ENCODE results near the gene ANAPC2. TPM values are rescaled to one million over a fixed set of nuclear protein-coding genes. Genes with fewer than 3 reads are reported as not detected.
A peak's percentile ranks its signal among the peaks of the same experiment; 100 is the strongest.

ANAPC2 gene
- total RNA-seq, 4 donors from 2014 or later, result 6.7 to 65.6 (median 24.9) TPM

DNA sequence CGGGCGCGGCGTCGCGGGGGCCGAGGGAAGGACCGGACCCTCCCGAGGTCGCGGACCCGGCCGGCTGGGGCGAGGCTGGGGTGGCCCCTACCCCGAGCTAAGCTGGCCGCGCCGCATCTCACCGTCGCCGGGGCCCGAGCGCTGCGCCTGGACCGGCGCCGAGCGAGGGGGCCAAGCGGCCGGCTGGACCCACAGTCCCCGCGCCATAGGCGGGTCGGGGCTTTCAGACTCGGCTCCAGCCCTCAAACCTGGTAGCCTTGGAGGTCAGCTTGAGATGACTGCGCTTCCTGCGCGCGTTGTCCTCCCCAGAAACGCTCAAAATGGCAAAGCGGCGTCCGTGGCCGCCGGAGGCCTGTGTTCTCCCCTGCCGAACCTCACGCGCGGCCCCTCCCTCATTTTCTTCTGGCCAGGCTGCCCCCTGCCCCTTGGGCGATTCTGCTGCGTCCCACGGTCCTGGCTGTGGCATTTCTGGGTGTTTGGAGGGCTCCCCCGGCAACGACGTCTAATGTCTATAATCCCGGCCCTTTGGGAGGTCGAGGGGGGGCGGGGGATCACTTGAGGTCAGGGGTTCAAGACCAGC lies 58.1 kb downstream of the ANAPC2 start:
- DNase-seq, result no peak
- H3K27me3 ChIP-seq, result peaks cover 0 to 4% of the 10 kb centered on the region in 2 donors
- peak overlapping the region; percentile 41 to 51 for H3K4me3 ChIP-seq
- TF ChIP-seq POLR2A (IDR thresholded peaks at IDR 0.05), result no peak
- H3K4me1 ChIP-seq, result no peaks in the 10 kb centered on the region
- intact Hi-C loops (cut with DNase I; ENCODE audit: low total_unique reads), result no loop called here
- H3K27ac ChIP-seq, result peak overlapping the region in 1 of 2 donors; percentile 49
- H3K9me3 ChIP-seq, result peaks cover 0 to 5% of the 10 kb centered on the region in 2 donors
- no peaks in the 10 kb centered on the region for H3K36me3 ChIP-seq

DNA sequence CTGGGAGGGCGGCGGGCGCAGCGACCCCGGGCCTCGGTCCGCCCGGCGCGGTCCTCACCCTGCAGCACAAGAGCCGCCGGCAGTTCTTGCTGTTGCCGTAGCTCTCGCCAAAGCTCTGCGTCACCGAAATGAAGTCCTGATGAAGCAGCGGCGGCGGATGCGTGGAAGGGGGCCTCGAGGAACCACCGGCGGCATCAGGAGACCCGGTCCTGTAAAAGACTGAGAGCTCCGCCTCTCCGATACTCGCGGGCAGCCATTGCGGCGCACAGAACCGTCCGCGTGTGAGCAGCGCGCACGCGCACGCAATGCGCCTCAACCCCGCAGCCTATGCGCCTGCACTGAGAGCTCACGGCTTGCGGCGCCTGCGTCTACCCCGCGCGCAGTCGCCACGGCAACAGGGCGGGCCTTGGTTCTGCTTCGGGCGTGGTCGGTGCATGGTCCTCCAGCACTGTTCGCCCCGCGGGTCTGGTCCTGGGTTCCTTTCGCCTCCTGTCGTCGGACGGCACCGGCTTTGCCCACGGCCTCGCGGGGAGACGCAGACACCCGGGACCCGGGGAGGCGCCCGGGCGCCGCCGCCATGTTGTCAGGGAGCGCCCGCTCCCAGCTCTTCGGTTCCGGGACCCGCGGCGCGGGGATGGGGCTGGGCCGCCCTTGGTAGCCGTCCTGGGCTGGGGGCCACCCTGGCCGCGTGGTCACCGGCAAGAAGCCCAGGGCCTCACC lies 58.7 kb downstream of the ANAPC2 start:
- H3K27ac ChIP-seq, result peak overlapping the region; percentile 28 to 49

DNA sequence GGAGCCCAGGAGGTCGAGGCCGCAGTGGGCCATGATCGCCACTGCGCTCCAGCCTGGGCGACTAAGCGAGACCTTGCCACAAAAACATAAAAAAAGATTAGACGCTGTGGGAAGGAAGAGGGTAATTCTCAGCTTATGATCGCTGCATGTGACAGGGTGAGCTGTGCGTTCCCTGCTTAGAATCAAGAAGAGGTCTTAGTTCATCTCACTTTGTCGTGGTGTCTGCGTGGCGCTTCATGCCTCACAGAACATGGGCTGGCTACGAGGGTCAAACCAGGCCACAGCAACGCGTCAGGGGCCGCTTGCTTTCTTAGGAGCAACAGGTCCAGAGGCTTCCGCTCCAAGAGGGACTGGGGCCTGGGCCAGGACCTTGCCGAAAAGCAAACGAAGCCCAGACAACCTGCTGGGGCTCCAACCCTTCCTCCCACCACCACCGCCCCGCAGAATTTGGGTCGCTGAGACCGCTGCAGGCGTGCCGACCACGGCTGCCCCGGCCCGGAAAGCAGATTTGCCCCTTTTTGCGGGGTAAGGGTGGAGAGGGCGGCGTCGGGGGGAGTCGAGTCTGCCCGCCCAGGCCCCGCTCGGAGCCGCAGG lies 59.4 kb downstream of the ANAPC2 start:
- peaks cover 0 to 4% of the 10 kb centered on the region in 2 donors for H3K27me3 ChIP-seq
- TF ChIP-seq, protein P1, sequence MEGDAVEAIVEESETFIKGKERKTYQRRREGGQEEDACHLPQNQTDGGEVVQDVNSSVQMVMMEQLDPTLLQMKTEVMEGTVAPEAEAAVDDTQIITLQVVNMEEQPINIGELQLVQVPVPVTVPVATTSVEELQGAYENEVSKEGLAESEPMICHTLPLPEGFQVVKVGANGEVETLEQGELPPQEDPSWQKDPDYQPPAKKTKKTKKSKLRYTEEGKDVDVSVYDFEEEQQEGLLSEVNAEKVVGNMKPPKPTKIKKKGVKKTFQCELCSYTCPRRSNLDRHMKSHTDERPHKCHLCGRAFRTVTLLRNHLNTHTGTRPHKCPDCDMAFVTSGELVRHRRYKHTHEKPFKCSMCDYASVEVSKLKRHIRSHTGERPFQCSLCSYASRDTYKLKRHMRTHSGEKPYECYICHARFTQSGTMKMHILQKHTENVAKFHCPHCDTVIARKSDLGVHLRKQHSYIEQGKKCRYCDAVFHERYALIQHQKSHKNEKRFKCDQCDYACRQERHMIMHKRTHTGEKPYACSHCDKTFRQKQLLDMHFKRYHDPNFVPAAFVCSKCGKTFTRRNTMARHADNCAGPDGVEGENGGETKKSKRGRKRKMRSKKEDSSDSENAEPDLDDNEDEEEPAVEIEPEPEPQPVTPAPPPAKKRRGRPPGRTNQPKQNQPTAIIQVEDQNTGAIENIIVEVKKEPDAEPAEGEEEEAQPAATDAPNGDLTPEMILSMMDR (IDR thresholded peaks at IDR 0.05), result no peak
- no peak for TF ChIP-seq POLR2A (IDR thresholded peaks at IDR 0.05)
- DNase-seq, result no peak
- no peaks in the 10 kb centered on the region for H3K4me1 ChIP-seq
- H3K27ac ChIP-seq, result peak overlapping the region; percentile 28 to 49
- peaks cover 0 to 5% of the 10 kb centered on the region in 2 donors for H3K9me3 ChIP-seq
- H3K36me3 ChIP-seq, result no peaks in the 10 kb centered on the region
- intact Hi-C loops (cut with DNase I; ENCODE audit: low total_unique reads), result no loop called here
- H3K4me3 ChIP-seq, result peak overlapping the region; percentile 41 to 51

More for the DNA sequence above, 58.7 kb downstream of the ANAPC2 start:
- intact Hi-C loops (cut with DNase I; ENCODE audit: low total_unique reads), result no loop called here
- TF ChIP-seq, protein P1 (IDR thresholded peaks at IDR 0.05), result peak in 1 of 4 experiments; percentile 6
- no peak for TF ChIP-seq POLR2A (IDR thresholded peaks at IDR 0.05)
- Histone ChIP-seq H3K4me1 (no peaks in the 10 kb centered on the region), H3K27me3 (peaks cover 0 to 4% of the 10 kb centered on the region in 2 donors), H3K36me3 (no peaks in the 10 kb centered on the region), H3K9me3 (peaks cover 0 to 5% of the 10 kb centered on the region in 2 donors), H3K4me3 (peak overlapping the region; percentile 41 to 51)
- peak; percentile 53 to 55 for DNase-seq

DNA sequence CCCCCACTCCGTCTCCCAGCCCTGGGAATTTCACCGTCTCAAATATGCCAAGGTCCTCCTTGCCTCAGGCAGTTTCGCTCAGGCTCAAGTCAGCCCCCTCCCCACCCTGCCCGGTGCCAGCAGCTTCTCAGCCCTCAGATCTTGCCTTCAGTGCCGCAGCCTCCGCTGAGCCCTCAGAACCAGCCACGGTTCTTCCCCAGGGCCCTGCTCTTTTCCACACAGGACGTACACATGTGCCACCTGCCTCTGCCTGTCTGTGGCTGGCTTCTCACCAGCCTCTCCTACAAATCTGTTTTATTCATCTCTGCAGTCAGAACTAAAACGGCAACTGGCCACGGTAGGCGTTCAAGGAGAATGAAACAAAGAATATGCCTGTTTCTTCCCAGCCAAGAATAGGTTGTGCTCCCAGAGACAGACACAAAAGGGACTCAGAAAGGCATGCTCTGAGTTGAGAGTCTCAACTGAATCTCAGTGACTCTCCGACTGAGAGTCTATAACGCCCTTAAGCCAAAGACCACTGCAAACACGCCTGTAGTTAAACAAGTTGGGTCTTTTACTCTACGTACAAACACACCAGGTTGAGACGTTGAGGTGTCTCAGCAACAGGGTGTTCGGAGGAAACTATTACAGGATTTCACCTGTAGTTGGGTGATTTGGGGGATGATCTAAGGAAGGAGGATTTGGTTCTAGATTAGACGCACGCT lies 60.0 kb downstream of the ANAPC2 start:
- DNase-seq, result no peak
- Histone ChIP-seq H3K9me3 (peaks cover 0 to 5% of the 10 kb centered on the region in 2 donors), H3K36me3 (no peaks in the 10 kb centered on the region), H3K27me3 (no peaks in the 10 kb centered on the region), H3K4me3 (no peak overlapping the region), H3K4me1 (no peaks in the 10 kb centered on the region), H3K27ac (no peak overlapping the region)
- intact Hi-C loops (cut with DNase I; ENCODE audit: low total_unique reads), result no loop called here
- TF ChIP-seq POLR2A (IDR thresholded peaks at IDR 0.05), result no peak
- TF ChIP-seq, protein P1 (IDR thresholded peaks at IDR 0.05), result no peak

DNA sequence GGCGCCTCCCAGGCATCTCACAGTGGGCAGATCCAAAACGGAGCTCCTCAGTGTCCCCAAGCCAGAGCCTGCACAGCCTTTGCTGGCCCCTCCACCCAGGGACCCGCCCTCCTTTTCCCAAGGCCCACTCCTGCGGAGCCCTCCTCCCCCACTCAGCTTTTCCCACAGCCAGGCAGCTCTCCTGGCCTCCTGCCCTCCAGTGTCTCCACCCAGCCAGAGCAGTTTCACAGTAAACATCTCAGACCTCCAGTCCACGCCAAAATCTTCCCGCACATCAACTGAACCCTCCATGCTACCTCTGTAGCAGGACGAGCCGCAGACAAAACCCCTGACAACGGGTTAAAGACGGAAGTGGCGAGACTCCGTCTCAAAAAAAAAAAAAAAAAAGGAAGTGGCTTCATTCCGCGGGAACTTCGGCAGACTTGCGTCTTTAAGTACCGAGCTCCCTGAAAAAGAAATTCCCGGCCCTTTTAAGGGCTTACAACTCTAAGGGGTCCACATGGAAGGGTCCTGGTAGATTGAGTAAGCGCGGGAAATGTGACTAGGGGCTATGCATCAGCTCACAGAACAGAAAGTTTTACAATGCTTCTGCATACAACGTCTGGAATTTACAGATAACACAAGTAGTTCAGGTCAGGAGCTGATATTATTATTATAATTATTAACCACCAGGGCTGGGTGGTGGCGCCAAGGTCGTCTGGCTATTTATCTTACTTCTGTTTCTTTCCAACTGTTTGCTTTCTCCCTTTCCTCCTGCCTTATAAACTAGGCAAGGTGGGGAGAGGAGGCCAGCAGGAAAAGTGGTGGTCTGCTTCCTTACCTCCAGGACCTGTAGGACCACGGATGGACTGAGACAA lies 60.8 kb downstream of the ANAPC2 start:
- intact Hi-C loops (cut with DNase I; ENCODE audit: low total_unique reads), result no loop called here
- peaks cover 0 to 5% of the 10 kb centered on the region in 2 donors for H3K9me3 ChIP-seq
- DNase-seq, result no peak
- H3K4me3 ChIP-seq, result no peak overlapping the region
- TF ChIP-seq, protein P1 (IDR thresholded peaks at IDR 0.05), result no peak
- TF ChIP-seq POLR2A (IDR thresholded peaks at IDR 0.05), result no peak
- H3K27ac ChIP-seq, result peak overlapping the region in 1 of 2 donors; percentile 15
- H3K4me1 ChIP-seq, result no peaks in the 10 kb centered on the region
- H3K36me3 ChIP-seq, result no peaks in the 10 kb centered on the region
- no peaks in the 10 kb centered on the region for H3K27me3 ChIP-seq
